ENCODE results near the gene SLBP.

GRCh38 chr4:1647432-1647831 is 64.7 kb downstream of the SLBP start:
- TF ChIP-seq FOS (IDR thresholded peaks at IDR 0.05; ENCODE audit: borderline replicate concordance, insufficient read depth, low read length) (no peak), EZH2 (IDR thresholded peaks at IDR 0.05; ENCODE audit: borderline replicate concordance, low read depth, low read length, severe bottlenecking) (no peak), POLR2AphosphoS5 (IDR thresholded peaks at IDR 0.05; ENCODE audit: insufficient read depth, low read depth, low read length) (no peak), JUN (IDR thresholded peaks at IDR 0.05; ENCODE audit: borderline replicate concordance, insufficient read depth, insufficient read length, low read depth) (no peak)
- TF ChIP-seq, protein P1, sequence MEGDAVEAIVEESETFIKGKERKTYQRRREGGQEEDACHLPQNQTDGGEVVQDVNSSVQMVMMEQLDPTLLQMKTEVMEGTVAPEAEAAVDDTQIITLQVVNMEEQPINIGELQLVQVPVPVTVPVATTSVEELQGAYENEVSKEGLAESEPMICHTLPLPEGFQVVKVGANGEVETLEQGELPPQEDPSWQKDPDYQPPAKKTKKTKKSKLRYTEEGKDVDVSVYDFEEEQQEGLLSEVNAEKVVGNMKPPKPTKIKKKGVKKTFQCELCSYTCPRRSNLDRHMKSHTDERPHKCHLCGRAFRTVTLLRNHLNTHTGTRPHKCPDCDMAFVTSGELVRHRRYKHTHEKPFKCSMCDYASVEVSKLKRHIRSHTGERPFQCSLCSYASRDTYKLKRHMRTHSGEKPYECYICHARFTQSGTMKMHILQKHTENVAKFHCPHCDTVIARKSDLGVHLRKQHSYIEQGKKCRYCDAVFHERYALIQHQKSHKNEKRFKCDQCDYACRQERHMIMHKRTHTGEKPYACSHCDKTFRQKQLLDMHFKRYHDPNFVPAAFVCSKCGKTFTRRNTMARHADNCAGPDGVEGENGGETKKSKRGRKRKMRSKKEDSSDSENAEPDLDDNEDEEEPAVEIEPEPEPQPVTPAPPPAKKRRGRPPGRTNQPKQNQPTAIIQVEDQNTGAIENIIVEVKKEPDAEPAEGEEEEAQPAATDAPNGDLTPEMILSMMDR (IDR thresholded peaks at IDR 0.05; ENCODE audit: extremely low read depth in 1 of 2, insufficient read depth in 1 of 2, low read depth in 1 of 2, low read length in 2 of 2), result no peak

Measured in endothelial cell of umbilical vein (primary cell).